WTC11 (cell line): ENCODE results near the gene NUAK1. TPM values are rescaled to one million over a fixed set of nuclear protein-coding genes. Genes with fewer than 3 reads are reported as not detected.

ENCODE experiments used
- ATAC-seq: fragments of 200-7000 bp; cut with Tn5 transposase; 2 replicates; pipeline ENCODE4 v1.10.0; 2021; ENCODE audit warnings: mild to moderate bottlenecking, moderate library complexity
- CTCF ChIA-PET: fragments of 300-600 bp; sonication (Branson Sonifier 250); formaldehyde crosslinking; loops from one replicate; lab custom pipeline; 2021; ENCODE audit warnings: antibody characterized with exemption; lab: Charles Lee
- POLR2A ChIA-PET: fragments of 350-600 bp; sonication (Branson Sonifier 250); formaldehyde crosslinking; loops from one replicate; lab custom pipeline; 2021; ENCODE audit warnings: antibody characterized with exemption; lab: Charles Lee
- DNase-seq: peaks from one replicate; pipeline ENCODE4 v3.0.0; 2021; ENCODE audit warnings: low spot score
- H3K27ac Mint-ChIP-seq: 2 replicates; pipeline ENCODE4 v1.8.0; 2021; ENCODE audit warnings: mixed read lengths
- H3K27me3 Mint-ChIP-seq: 2 replicates; pipeline ENCODE4 v1.8.0; 2021; ENCODE audit warnings: low read depth, mild to moderate bottlenecking, moderate library complexity, mixed read lengths
- H3K36me3 Mint-ChIP-seq: 2 replicates; pipeline ENCODE4 v1.8.0; 2021; ENCODE audit warnings: mixed read lengths
- H3K4me1 Mint-ChIP-seq: 2 replicates; pipeline ENCODE4 v1.8.0; 2022; ENCODE audit warnings: mixed read lengths
- H3K4me3 Mint-ChIP-seq: 2 replicates; pipeline ENCODE4 v1.8.0; 2021; ENCODE audit warnings: mild to moderate bottlenecking, moderate library complexity, mixed read lengths
- H3K9me3 Mint-ChIP-seq: 2 replicates; pipeline ENCODE4 v1.8.0; 2021; ENCODE audit warnings: mixed read lengths
- AFF4 ChIP-seq: sonication (generic); formaldehyde crosslinking; IDR thresholded peaks from 2 replicates; pipeline ENCODE4 v1.8.1; 2023; ENCODE audit warnings: mild to moderate bottlenecking, missing genetic modification reagents, borderline replicate concordance
- ATF6 ChIP-seq: sonication (generic); formaldehyde crosslinking; IDR thresholded peaks from 2 replicates; pipeline ENCODE4 v1.8.1; 2023; ENCODE audit warnings: mild to moderate bottlenecking, missing genetic modification reagents
- CBFB ChIP-seq: sonication (generic); formaldehyde crosslinking; IDR thresholded peaks from 2 replicates; pipeline ENCODE4 v1.8.1; 2022; ENCODE audit warnings: mild to moderate bottlenecking, low read depth, missing genetic modification reagents
- CDX4 ChIP-seq: fragments of 250-450 bp; sonication (Bioruptor Pico); IDR thresholded peaks from 2 replicates; pipeline ENCODE4 v1.9.0; 2021; ENCODE audit warnings: moderate library complexity, mild to moderate bottlenecking, inconsistent platforms, borderline replicate concordance
- ERG ChIP-seq: fragments of 250-450 bp; sonication (Bioruptor Pico); IDR thresholded peaks from 2 replicates; pipeline ENCODE4 v1.8.0; 2021; ENCODE audit warnings: mild to moderate bottlenecking
- ETV6 ChIP-seq: sonication (generic); formaldehyde crosslinking; IDR thresholded peaks from 2 replicates; pipeline ENCODE4 v1.8.1; 2022; ENCODE audit warnings: mild to moderate bottlenecking, missing genetic modification reagents
- FOXJ3 ChIP-seq: sonication (generic); formaldehyde crosslinking; IDR thresholded peaks from 2 replicates; pipeline ENCODE4 v1.9.0; 2021; ENCODE audit warnings: missing genetic modification reagents, mild to moderate bottlenecking, borderline replicate concordance
- FOXP1 ChIP-seq: sonication (generic); formaldehyde crosslinking; IDR thresholded peaks from 2 replicates; pipeline ENCODE4 v1.8.0; 2022; ENCODE audit warnings: missing genetic modification reagents, mild to moderate bottlenecking, moderate library complexity, borderline replicate concordance
- GTF2I ChIP-seq: fragments of 250-450 bp; sonication (Bioruptor Pico); conservative IDR thresholded peaks from 2 replicates; pipeline ENCODE4 v1.4.0; 2021; ENCODE audit warnings: mild to moderate bottlenecking
- HMGXB4 ChIP-seq: sonication (generic); formaldehyde crosslinking; IDR thresholded peaks from 2 replicates; pipeline ENCODE4 v1.8.1; 2023; ENCODE audit warnings: mild to moderate bottlenecking, moderate library complexity, missing genetic modification reagents
- NFATC4 ChIP-seq: fragments of 250-450 bp; sonication (Bioruptor Pico); IDR thresholded peaks from 2 replicates; pipeline ENCODE4 v1.9.0; 2021; ENCODE audit warnings: mild to moderate bottlenecking
- NR1H2 ChIP-seq: sonication (generic); formaldehyde crosslinking; IDR thresholded peaks from 2 replicates; pipeline ENCODE4 v1.9.0; 2021; ENCODE audit warnings: mild to moderate bottlenecking, moderate library complexity, missing genetic modification reagents
- NR2C2 ChIP-seq: sonication (generic); formaldehyde crosslinking; IDR thresholded peaks from 2 replicates; pipeline ENCODE4 v1.8.0; 2022; ENCODE audit warnings: mild to moderate bottlenecking, missing genetic modification reagents
- ZBTB21 ChIP-seq: sonication (generic); formaldehyde crosslinking; IDR thresholded peaks from 2 replicates; pipeline ENCODE4 v1.8.1; 2023; ENCODE audit warnings: mild to moderate bottlenecking, missing genetic modification reagents, borderline replicate concordance
- ZBTB43 ChIP-seq: sonication (generic); formaldehyde crosslinking; IDR thresholded peaks from 2 replicates; pipeline ENCODE4 v1.8.1; 2023; ENCODE audit warnings: mild to moderate bottlenecking, missing genetic modification reagents
- ZNF121 ChIP-seq: sonication (generic); formaldehyde crosslinking; IDR thresholded peaks from 2 replicates; pipeline ENCODE4 v1.8.0; 2023; ENCODE audit warnings: missing genetic modification reagents
- total RNA-seq: library from RNA; stranded (reverse); gene quantifications from 3 replicates; pipeline ENCODE4 v1.2.3, GENCODE V29; 2021

Gene NUAK1
- total RNA-seq, 1 experiment from 2014 or later = 15.9 TPM

- POLR2A ChIA-PET = no interaction called here
- TF ChIP-seq NFATC4 (CRISPR knock-in tag) (no peak), ZBTB43 (CRISPR knock-in tag) (no peak), FOXJ3 (CRISPR knock-in tag) (no peak), ETV6 (CRISPR knock-in tag) (no peak), NR2C2 (CRISPR knock-in tag) (no peak), HMGXB4 (CRISPR knock-in tag) (no peak), CDX4 (CRISPR knock-in tag) (no peak), ERG (CRISPR knock-in tag) (no peak)
- CTCF ChIA-PET = no interaction called here
- ATAC-seq = no peak
- H3K4me3 Mint-ChIP-seq = no peak overlapping the region
- H3K27ac Mint-ChIP-seq = no peak overlapping the region
- no peaks in the 10 kb centered on the region for H3K9me3 Mint-ChIP-seq
- no peaks in the 10 kb centered on the region for H3K36me3 Mint-ChIP-seq
- H3K4me1 Mint-ChIP-seq = peaks cover 7% of the 10 kb centered on the region
- H3K27me3 Mint-ChIP-seq = no peaks in the 10 kb centered on the region
- no peak for DNase-seq
Observed at GRCh38 chr12:106029532-106029931, 109.2 kb downstream of the NUAK1 start.

- Mint-ChIP-seq H3K4me1 (peaks cover 7% of the 10 kb centered on the region), H3K9me3 (peaks cover 8% of the 10 kb centered on the region), H3K4me3 (no peak overlapping the region), H3K27me3 (no peaks in the 10 kb centered on the region), H3K36me3 (no peaks in the 10 kb centered on the region), H3K27ac (no peak overlapping the region)
- TF ChIP-seq CBFB = no peak
- TF ChIP-seq NR1H2 (CRISPR knock-in tag) = no peak
- no peak for TF ChIP-seq ZBTB21 (CRISPR knock-in tag)
- no peak for TF ChIP-seq AFF4 (CRISPR knock-in tag)
- TF ChIP-seq ZNF121 = no peak
- no peak for TF ChIP-seq GTF2I (CRISPR knock-in tag)
- ChIA-PET POLR2A (no interaction called here), CTCF (no interaction called here)
- DNase-seq = no peak
- ATAC-seq = no peak
Observed at GRCh38 chr12:106027911-106028310, 110.8 kb downstream of the NUAK1 start.

GRCh38 chr12:106027286-106027685, 111.5 kb downstream of the NUAK1 start:
- POLR2A ChIA-PET = no interaction called here
- H3K9me3 Mint-ChIP-seq = peaks cover 8% of the 10 kb centered on the region
- no peaks in the 10 kb centered on the region for H3K27me3 Mint-ChIP-seq
- CTCF ChIA-PET = no interaction called here
- ATAC-seq (no peak), DNase-seq (no peak)
- no peaks in the 10 kb centered on the region for H3K36me3 Mint-ChIP-seq
- H3K4me3 Mint-ChIP-seq = no peak overlapping the region
- peaks cover 7% of the 10 kb centered on the region for H3K4me1 Mint-ChIP-seq
- no peak overlapping the region for H3K27ac Mint-ChIP-seq
- TF ChIP-seq FOXP1 (CRISPR knock-in tag) (no peak), ATF6 (CRISPR knock-in tag) (no peak), ERG (CRISPR knock-in tag) (no peak), AFF4 (CRISPR knock-in tag) (no peak)
